ENCODE results near the gene GRAMD1B. TPM values are rescaled to one million over a fixed set of nuclear protein-coding genes. Genes with fewer than 3 reads are reported as not detected.

The GRAMD1B gene
- total RNA-seq, 4 donors from 2014 or later = 1.8 to 4.0 (median 3.0) TPM

- 92% methylated on average over 5 of the region's 5 CpGs; no CpG with 5 or more reads in 1 of the 2 donors for WGBS, 2 donors (ENCODE audit: low coverage in 1 of 2)
- no peak for TF ChIP-seq CTCF (IDR thresholded peaks at IDR 0.05)
- TF ChIP-seq POLR2AphosphoS5 (IDR thresholded peaks at IDR 0.05) = no peak
- no peak for TF ChIP-seq EP300 (IDR thresholded peaks at IDR 0.05)
- TF ChIP-seq POLR2A (IDR thresholded peaks at IDR 0.05) = no peak
These were observed 242.5 kb downstream of the GRAMD1B start for GRCh38 chr11:123672568-123672967.

GRCh38 chr11:123674297-123674696, 244.2 kb downstream of the GRAMD1B start:
- H3K4me3 ChIP-seq = no peak overlapping the region
- no peak overlapping the region for H3K27ac ChIP-seq
- no peak for ATAC-seq
- H3K27me3 ChIP-seq = peaks cover 11% of the 10 kb centered on the region
- H3K9me3 ChIP-seq = peaks cover 0 to 9% (median 0%) of the 10 kb centered on the region in 3 donors
- no peaks in the 10 kb centered on the region for H3K36me3 ChIP-seq
- 90 to 93% methylated on average over 2 of the region's 2 CpGs for WGBS, 2 donors (ENCODE audit: low coverage in 1 of 2)
- TF ChIP-seq POLR2A (IDR thresholded peaks at IDR 0.05) (no peak), POLR2AphosphoS5 (IDR thresholded peaks at IDR 0.05) (no peak), CTCF (IDR thresholded peaks at IDR 0.05) (no peak), EP300 (IDR thresholded peaks at IDR 0.05) (no peak)
- H3K4me1 ChIP-seq = no peaks in the 10 kb centered on the region

More at GRCh38 chr11:123672568-123672967, 242.5 kb downstream of the GRAMD1B start:
- no peak overlapping the region for H3K4me3 ChIP-seq
- no peak overlapping the region for H3K27ac ChIP-seq
- H3K4me1 ChIP-seq = no peaks in the 10 kb centered on the region
- no peaks in the 10 kb centered on the region for H3K9me3 ChIP-seq
- no peaks in the 10 kb centered on the region for H3K36me3 ChIP-seq
- peaks cover 11% of the 10 kb centered on the region for H3K27me3 ChIP-seq
- no peak for ATAC-seq

Small RNAs within 50 kb of the gene (small RNA-seq; reads per million reads assigned to genes)
- gene MIR4493 = 0 reads per million in 4 donors

Other genes starting within 250 kb of the GRAMD1B start
- 100 to 1,000 TPM in 3 of 4 donors, 10 to 100 TPM in 1; 89.1 to 274 (median 151) TPM for gene CLMP, start 235.0 kb upstream of the GRAMD1B start, total RNA-seq
- gene SCN3B, start 224.4 kb downstream of the GRAMD1B start, total RNA-seq = 1 to 10 TPM in 2 of 4 donors, under 1 TPM in 2; 0.31 to 2.7 (median 1.4) TPM